HG02623 (cell line): ENCODE measurements around the gene S100A2.
"Not testable (repeated sequence)": the region's sequence is repeated elsewhere in the genome, so short reads cannot be mapped to it uniquely, and the experiment has no call there.

Source experiments
- ATAC-seq: cut with Tn5 transposase; IDR thresholded peaks from one replicate; pipeline ENCODE4 v1.9.1; 2021; ENCODE audit warnings: moderate library complexity; ENCODE audit not compliant: unreplicated experiment

Gene S100A2

DNA sequence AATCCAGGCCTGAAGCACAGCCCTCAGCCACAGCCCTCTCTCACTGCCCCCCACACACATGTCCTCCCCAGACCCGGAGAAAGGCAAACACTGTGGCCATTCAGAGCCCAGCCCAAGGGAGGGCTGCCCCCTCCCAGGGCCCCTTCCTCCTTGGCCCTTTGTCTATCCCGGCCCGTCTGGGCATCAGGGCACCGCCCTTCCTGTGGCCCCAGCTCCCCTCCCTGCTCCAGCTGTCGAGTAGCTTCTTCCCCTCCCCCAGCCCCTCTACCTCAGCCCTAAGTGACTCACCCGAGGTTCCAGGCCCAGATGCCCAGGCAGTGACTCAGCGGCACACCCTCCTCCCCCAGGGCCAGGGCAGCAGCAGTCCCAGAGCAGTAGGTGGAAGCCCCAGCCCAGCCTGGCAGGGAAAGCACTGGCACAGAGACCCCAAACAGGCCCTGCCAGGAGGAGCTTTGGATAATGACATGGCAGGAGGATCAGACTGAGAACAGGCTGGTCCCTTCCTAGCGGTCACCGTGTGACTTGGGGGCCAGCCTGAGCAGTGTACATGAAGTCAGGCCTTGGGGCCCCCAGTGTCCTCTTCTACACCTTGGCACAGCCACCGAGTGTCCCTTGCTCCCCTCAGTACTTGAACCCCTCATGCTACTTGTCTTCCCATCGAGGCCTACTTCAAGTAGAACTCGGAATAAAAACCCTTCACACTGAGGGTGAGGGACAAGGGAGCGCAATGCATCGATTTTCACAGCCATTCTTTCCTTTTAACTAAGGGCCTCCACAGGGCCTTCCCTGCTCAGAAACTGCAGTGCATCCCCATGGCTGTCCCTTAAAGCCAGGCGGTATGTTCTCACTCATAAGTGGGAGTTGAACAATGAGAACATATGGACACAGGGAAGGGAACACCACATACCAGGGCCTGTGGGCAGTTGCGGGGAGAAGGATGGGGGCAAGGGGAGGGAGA lies 1.0 kb upstream of the S100A2 start:
- ATAC-seq, result no peak

DNA sequence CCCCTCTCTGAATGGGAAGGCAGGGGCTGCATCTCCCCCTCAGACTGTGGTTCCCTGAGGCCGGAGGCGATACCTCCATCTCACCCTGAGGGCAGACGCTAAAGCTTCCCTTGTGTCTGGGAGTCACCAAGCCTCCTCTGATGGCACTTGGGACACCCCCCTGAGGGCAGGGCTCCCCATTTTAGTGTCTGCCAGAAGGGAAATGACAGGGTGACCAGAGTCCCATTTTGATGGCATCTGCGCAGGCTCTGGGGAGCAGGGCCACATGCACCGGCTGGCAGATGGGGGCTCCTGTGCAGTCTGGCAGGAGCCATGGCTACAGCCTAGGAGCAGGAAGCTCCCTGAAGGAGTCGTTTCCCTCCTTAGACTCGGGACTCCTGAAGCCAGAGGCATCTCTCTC lies 1.7 kb downstream of the S100A2 start:
- ATAC-seq, result no peak

GRCh38 chr1:153563483-153563901 lies 2.2 kb downstream of the S100A2 start:
- no peak for ATAC-seq

GRCh38 chr1:153562021-153562420 lies 3.6 kb downstream of the S100A2 start:
- ATAC-seq, result not testable (repeated sequence)

DNA sequence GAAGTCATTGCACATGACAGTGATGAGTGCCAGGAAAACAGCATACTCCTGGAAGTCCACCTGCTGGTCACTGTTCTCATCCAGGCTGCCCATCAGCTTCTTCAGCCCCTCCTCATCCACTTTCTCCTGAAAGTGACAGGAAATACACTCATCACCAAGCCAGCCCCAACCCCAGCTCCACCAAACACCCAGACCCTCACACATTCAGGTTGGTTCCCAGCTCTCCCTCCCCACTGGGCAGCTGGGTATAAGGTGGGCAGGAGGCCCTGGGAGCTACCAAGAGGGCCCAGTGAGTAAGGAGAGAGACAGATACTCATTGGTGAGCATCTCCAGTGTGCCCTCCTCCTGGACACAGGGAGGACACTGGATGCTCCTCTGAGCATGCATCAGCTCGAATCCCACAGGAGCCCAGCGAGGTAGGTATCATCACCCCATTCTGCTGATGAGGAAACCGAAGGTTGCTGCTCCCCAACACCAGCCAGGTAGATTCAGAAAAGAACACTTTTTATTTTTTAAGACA lies 4.1 kb downstream of the S100A2 start:
- no peak for ATAC-seq

GRCh38 chr1:153560771-153561465 lies 4.7 kb downstream of the S100A2 start:
- ATAC-seq, result no peak

DNA sequence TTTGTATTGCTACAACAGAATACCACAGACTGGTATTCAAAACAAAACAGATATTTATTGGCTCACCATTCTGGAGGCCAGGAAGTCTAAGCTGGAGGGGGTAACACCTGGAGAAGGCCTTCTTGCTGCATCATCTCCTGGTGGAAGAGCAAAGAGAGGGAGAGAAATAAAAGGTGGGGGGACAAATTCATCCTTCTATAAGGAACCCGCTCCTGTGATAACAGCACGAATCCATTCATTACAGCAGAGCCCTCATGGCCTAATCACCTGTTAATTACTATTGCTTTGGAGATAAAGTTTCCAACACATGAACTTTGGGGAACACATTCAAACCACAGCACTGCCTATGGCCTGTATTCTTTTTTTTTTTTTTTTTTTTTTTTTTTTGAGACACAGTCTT lies 5.4 kb downstream of the S100A2 start:
- ATAC-seq, result no peak

GRCh38 chr1:153557877-153558276 lies 7.8 kb downstream of the S100A2 start:
- ATAC-seq, result no peak

- ATAC-seq, result no peak
Measured at GRCh38 chr1:153556348-153556747, 9.3 kb downstream of the S100A2 start.

DNA sequence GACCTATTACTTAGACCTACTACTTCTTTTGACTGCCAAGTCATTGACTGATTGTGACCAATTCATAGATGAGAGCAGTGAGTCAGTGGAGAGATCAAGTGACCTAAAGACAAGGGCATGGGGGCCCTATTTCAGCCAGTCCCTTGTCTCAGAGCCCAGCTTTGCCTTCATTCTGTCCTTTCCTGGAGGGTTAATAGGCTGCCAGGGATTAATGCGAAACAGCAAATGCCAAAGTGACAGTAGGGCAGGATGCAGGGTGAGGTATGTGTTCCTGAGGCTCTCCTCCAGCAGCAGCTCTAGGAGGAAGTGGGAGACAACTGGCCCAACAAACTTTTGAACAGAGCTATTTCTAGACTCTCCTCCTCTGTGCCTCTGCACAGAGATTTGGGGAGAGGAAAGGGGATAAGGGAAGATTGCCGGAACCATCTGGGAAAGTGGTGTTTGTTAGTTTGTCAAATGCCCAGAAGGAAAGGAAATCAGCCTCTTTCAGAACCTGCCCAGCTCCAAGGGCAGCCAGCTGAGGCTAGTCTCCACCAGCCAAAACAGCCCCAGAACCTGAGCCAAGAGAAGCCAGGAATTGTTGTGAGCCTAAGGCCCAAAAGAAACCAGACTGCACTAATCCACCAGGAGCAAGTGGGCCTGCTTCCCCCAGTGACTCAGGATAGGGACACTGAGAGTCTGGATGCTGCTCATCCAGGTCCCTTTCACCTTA lies 11.7 kb downstream of the S100A2 start:
- ATAC-seq, result no peak

GRCh38 chr1:153553096-153553495 lies 12.5 kb downstream of the S100A2 start:
- ATAC-seq, result no peak

GRCh38 chr1:153552335-153552734 lies 13.3 kb downstream of the S100A2 start:
- ATAC-seq, result no peak

GRCh38 chr1:153550827-153551500 lies 14.7 kb downstream of the S100A2 start:
- ATAC-seq, result no peak

DNA sequence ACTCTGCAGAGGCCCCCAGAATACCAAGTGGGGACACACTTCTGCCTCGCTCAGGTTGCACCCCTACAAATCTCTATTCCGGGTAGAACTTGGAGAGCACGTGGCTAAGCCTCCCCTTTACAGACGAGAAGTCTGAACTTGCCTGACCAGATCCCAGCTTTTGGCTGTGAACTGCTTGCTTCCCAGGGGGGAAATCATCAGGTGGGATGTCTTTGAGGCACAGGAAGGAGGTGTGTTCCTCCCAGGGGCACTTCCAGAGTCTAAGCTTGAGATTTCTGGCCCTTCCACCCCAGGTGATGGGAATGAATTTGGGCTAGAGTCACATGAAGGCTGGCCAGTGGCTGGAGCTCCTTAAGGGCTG lies 15.3 kb downstream of the S100A2 start:
- no peak for ATAC-seq

DNA sequence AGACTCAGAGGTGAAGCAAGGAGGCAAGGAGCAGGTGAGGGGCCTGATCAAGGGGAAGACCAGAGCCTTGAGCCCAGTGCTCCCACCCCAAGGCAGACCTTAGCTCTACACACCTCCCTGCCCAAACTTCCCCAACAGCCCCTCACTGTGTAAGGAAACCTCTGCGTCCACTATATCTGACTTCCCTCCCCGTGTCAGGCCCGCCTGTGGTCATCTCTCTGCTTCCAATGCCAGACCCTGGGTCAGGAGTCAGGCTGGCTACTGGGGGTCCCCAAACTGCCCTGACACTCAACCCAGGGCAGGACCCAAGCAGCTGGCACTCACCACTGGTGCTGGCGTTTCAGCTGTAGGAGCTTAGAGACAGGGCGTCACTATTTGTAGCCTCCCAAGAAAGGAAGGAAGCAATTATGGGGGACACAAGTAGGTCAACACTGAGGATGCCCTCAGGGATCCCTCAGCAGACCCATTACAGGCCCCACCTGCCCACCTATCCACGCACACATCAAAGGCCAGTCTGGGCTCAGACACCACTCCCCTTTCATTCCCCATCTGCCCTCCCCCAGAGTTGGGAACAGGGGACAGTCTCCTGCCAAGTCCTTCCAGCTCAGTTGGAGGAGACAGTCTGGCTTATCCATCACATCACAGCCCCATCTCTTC lies 15.8 kb downstream of the S100A2 start:
- ATAC-seq, result no peak

GRCh38 chr1:153548722-153549688 lies 16.6 kb downstream of the S100A2 start, which contains the start of gene S100A3:
TSS of gene S100A3 (minus strand) at chr1:153549258. CDS start at chr1:153548485, 773 bp downstream.
- ATAC-seq, result no peak

DNA sequence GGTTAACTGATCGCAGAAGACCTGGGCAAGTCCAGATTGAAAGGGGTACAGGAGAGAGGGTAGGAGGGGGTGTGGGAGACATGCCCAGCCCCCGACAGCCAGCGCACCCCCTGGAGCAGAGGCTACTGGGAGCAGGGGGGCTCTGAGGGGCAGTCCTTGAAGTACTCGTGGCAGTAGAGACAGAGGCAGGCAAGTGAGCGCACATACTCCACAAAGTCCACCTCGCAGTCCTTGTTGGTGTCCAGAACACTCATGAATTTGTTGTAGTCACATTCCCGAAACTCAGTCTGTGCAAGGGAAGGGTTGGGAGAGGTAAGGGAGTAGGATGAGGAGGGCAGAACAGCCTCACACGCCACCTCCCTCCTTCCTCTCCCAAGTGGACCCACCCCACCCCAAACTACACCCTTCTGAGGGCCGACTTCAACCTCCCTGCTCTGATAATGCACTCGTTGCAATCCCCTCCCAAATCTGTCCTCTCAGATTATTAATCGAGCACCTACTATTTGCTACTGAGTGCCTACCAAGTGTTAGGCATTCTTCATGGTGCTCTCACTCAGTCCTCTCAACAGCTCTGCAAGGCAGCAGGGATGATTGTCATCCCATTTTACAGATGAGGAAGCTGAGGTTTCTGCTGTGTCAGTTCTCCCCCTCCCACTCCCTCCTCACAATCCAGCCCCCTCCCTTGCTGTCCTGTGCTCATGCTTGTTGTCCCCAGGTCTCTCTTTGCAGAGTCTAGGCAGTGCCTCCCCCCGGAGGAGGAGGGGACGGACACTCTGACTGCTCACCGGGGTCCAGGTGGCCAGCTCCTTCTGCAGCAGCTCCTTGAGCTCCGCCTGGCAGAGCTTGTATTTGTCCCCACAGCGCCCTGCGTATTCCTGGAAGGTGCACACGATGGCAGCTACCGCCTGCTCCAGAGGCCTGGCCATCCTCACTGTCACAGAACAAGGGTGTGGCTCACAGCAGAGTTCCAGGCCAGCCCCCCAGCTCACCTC lies 17.8 kb downstream of the S100A2 start:
- no peak for ATAC-seq
